GM08714 (cell line): ENCODE data around the gene SUV39H2.
"Not testable (repeated sequence)": the region's sequence is repeated elsewhere in the genome, so short reads cannot be mapped to it uniquely, and the experiment has no call there.

Experiments used
- H3K4me3 ChIP-seq: fragments of 200-500 bp; sonication (Bioruptor generic); 2 replicates; pipeline ENCODE4 v1.5.1; 2014; ENCODE audit warnings: mild to moderate bottlenecking, low read length, inconsistent platforms
- ZNF274 ChIP-seq: IDR thresholded peaks from 2 replicates; pipeline ENCODE4 v1.6.1; 2012; ENCODE audit warnings: mild to moderate bottlenecking, low read depth, low read length

The SUV39H2 gene

GRCh38 chr10:14904316-14904732 is 25.7 kb downstream of the SUV39H2 start:
- H3K4me3 ChIP-seq: no peak overlapping the region
- no peak for TF ChIP-seq ZNF274

GRCh38 chr10:14904864-14905263 is 26.2 kb downstream of the SUV39H2 start:
- no peak for TF ChIP-seq ZNF274

GRCh38 chr10:14905890-14906289 is 27.2 kb downstream of the SUV39H2 start:
- H3K4me3 ChIP-seq: no peak overlapping the region
- no peak for TF ChIP-seq ZNF274

More at GRCh38 chr10:14904864-14905263, 26.2 kb downstream of the SUV39H2 start:
- H3K4me3 ChIP-seq: no peak overlapping the region

GRCh38 chr10:14906765-14907164 is 28.1 kb downstream of the SUV39H2 start:
- no peak for TF ChIP-seq ZNF274

GRCh38 chr10:14907591-14907990 is 28.9 kb downstream of the SUV39H2 start:
- not testable (repeated sequence) for H3K4me3 ChIP-seq

More at GRCh38 chr10:14906765-14907164, 28.1 kb downstream of the SUV39H2 start:
- no peak overlapping the region for H3K4me3 ChIP-seq

GRCh38 chr10:14909101-14909500 is 30.4 kb downstream of the SUV39H2 start:
- H3K4me3 ChIP-seq: no peak overlapping the region
- TF ChIP-seq ZNF274: no peak

- H3K4me3 ChIP-seq: no peak overlapping the region
- TF ChIP-seq ZNF274: no peak
These were observed 32.3 kb downstream of the SUV39H2 start for GRCh38 chr10:14910953-14911352.

- no peak overlapping the region for H3K4me3 ChIP-seq
- no peak for TF ChIP-seq ZNF274
These were observed 33.1 kb downstream of the SUV39H2 start for GRCh38 chr10:14911801-14912200.

- TF ChIP-seq ZNF274: no peak
- no peak overlapping the region for H3K4me3 ChIP-seq
These were observed 37.9 kb downstream of the SUV39H2 start for GRCh38 chr10:14916600-14916999.

GRCh38 chr10:14917827-14918226 is 39.2 kb downstream of the SUV39H2 start:
- no peak for TF ChIP-seq ZNF274

GRCh38 chr10:14918964-14919363 is 40.3 kb downstream of the SUV39H2 start:
- H3K4me3 ChIP-seq: no peak overlapping the region
- no peak for TF ChIP-seq ZNF274

More at GRCh38 chr10:14917827-14918226, 39.2 kb downstream of the SUV39H2 start:
- H3K4me3 ChIP-seq: no peak overlapping the region

- TF ChIP-seq ZNF274: no peak
- no peak overlapping the region for H3K4me3 ChIP-seq
These were observed 45.3 kb downstream of the SUV39H2 start for GRCh38 chr10:14924013-14924412.

GRCh38 chr10:14925268-14925667 is 46.6 kb downstream of the SUV39H2 start:
- H3K4me3 ChIP-seq: no peak overlapping the region
- no peak for TF ChIP-seq ZNF274

- no peak for TF ChIP-seq ZNF274
- no peak overlapping the region for H3K4me3 ChIP-seq
These were observed 47.4 kb downstream of the SUV39H2 start for GRCh38 chr10:14926061-14926470.

GRCh38 chr10:14926722-14927416 is 48.2 kb downstream of the SUV39H2 start:
- TF ChIP-seq ZNF274: no peak

GRCh38 chr10:14930610-14931009 is 51.9 kb downstream of the SUV39H2 start:
- H3K4me3 ChIP-seq: no peak overlapping the region
- no peak for TF ChIP-seq ZNF274

More at GRCh38 chr10:14926722-14927416, 48.2 kb downstream of the SUV39H2 start:
- H3K4me3 ChIP-seq: no peak overlapping the region; the same call in 1 of the 2 replicates
